Effector CD4-positive, alpha-beta T cell (primary cell): ENCODE data around the gene LAMB3.

ENCODE experiments used
- DNase-seq: peaks from one replicate; pipeline ENCODE4 v3.0.0-alpha.2; 2020

LAMB3 gene

DNA sequence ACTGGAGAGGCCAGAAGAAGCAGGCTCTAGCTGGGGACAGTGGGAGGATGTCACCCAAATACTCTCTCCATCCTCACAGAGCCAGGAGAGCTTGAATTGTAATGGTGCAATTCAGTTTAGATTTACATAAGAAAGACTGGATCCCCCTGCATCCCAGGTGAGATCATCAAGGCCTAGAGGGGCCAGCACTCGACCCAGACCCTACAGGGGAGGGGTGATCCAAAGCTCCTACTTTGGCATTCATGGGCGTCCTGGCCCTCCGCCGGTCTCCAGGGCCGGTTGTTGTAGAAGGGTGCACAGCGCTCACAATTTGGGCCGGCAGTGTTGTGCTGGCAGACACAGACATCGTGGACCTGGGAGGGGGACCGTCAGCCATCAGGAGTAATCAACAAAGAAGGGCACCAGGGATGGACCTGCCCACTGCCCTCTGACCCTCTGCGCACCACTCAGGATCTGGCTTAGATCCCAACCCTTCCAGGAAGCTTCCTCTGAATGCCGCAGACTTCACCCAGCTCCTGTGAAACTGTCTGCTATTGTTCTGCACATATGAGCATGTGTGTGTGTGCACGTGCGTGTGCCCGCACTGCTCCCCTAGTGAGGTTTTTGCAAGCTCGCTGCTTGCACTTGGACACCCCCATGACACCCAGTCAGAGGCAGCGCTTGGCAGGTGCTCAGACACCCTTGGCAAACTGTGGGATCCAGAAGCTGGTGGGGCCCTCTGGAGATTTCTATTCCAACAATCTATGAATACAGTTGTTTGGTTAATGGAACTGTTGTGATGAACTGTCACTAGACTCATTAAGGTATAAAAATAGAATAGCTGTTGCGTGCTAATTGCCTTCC, 21.6 kb downstream of the LAMB3 start:
- no peak for DNase-seq

DNA sequence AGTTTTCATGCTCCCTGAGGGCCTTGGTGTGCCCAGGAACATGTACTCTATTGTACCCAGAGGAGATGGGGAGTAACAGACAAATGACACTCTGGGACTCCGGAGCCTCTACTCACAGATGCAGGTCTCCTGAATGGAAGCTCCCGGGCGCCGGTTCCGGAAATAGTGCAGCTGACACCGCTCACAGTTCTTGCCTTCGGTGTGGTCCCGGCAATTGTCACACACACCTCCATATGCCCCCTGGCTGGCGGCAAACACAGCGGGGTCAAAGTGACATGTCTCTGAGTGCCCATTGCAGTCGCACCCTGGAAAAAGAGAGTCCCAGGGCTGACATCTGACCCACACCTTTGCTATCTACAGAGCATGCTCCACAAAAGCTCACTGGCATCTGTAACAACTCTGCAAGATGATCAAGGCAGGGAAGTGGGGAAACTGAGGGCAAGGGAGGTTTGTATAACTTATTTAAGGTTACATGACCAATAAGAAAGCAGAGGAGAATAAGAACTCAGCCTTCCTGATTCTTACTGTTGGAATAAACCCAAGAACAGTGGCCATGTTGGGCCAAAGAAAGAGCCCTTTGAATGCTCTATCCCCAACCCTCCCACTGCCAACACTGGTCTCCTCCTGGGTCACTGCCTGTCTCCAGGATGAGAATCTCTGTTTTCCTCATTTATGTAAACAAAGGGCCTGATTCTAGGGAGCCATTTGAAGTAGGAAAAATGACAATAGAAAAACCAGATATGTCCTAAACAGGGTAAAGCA, 22.4 kb downstream of the LAMB3 start:
- DNase-seq = no peak

DNA sequence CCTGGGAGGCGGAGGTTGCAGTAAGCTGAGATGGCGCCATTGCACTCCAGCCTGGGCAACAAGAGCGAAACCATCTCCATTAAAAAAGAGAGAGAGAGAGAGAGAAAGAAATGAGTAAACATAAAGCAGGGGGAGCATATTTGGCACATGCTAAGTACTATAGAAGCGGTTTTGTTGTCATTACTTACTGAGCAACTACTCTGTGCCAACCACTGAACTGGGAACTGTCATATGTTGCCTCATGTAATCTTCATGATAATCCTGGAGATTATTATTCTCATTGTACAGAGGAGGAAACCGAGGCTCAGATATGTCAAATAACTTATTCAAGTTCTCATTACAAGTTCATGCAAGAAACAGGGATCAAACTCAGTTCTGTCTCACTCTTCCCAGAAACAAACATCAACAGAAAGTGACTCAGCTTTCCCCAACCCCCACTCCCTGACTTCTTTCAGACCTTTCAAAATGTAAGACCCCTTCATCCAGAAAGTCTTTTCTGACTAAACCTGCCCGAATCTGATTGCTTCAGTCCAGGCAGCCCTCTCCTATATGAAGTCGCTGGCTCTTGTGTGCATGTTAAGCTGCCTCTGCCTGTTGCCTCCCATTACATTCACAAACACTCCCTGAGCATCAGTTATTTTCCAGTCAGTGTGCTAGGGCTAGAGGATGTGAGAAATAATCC, 23.5 kb downstream of the LAMB3 start:
- DNase-seq = no peak

GRCh38 chr1:209627732-209628196, 24.5 kb downstream of the LAMB3 start:
- DNase-seq = peak; percentile 58

- no peak for DNase-seq
These were observed 25.0 kb downstream of the LAMB3 start for GRCh38 chr1:209627027-209627731.

DNA sequence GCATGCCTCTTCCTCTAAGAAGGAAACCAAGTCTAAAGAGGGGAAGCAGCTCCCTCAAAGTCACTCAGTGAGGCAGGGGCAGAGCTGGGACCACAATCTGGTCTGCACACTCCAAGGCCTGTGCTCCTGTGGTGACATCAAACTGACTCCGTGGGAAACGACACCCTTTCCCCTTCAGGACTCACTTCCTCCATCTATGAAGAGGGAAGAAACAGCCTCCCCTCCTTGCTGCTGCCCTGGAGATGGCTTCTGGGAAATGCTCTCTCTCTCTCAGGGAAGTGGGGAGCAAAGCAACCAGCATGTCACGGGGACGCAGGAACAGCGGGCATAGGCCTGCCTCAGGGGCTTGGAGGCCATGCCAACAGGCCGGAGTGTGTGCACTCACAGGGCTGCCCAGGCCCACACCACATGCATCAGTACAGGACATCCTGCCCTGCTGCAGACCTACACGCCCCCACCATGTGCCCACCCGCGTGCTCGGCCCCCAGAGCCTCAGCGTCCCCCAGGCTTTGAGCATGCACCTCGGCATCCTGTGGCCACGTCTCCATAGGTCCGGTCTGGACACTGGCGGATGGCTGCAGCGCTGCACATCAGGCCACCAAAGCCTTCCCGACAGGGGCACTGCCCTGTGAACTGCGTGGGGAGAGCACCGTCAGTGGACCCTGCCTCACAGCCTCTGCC, 25.7 kb downstream of the LAMB3 start:
- no peak for DNase-seq

GRCh38 chr1:209625791-209626285, 26.4 kb downstream of the LAMB3 start:
- DNase-seq = no peak

- no peak for DNase-seq
These were observed 27.4 kb downstream of the LAMB3 start for GRCh38 chr1:209624558-209625549.

GRCh38 chr1:209622841-209623829, 29.1 kb downstream of the LAMB3 start:
- no peak for DNase-seq

GRCh38 chr1:209621741-209622655, 30.2 kb downstream of the LAMB3 start:
- DNase-seq = no peak

- no peak for DNase-seq
These were observed 30.9 kb downstream of the LAMB3 start for GRCh38 chr1:209621286-209621685.

DNA sequence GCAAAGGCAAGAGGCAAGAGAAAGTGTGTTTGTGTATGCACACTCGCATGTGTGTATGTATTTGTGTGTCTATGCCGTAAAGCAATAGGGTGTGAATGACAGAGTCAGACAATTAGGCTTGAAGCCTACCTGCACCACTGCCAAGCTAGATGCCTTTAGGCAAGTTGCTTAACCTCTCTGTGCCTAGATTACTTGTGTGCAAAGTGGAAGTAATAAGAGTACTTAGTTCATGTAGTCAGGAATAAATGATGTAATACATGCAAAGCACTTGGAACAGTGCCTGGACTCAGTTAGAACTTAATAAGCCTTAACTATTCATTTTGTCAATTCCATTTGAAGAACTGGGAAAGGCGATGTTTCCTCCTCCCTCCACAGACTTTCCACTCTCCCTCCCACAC, 31.7 kb downstream of the LAMB3 start:
- no peak for DNase-seq

DNA sequence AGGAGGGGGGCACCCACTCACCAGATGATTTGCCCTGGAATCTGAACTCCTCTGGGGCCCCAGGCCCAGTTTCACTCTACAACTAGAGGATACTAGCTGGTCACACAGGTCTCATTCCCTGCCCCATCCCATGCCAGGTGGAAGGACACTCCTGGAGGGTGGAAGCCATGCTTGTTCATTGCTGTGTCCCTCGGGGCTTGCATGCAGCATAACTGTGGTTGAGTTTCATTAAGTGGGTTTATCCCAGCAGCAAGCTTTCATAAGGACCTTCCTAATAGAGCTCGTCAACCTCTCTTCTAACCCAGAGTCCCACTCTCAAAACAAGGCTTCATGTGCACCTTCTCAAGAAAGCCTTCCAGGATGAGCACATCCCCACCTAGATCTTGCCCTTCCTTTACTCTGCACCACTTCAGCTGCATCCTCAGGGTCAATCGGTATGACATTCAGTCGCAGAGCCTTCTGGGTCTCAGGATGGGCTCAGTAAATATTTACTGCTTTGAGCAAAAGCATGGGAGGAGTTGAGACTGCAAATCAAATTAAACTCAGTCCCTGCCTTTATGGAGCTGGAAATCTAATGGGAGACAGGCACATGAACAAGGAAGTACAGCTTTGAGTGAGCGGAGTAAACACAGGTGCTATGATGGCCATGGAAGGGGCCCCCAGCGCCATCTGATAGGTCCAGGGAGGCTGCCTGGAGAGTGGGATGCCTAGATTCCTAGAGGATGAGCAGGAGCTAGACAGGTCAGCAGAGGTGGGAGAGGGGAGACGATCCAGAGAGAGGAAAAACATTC, 32.3 kb downstream of the LAMB3 start:
- no peak for DNase-seq

- DNase-seq = no peak
These were observed 33.3 kb downstream of the LAMB3 start for GRCh38 chr1:209618756-209619420.

GRCh38 chr1:209618291-209618690, 33.9 kb downstream of the LAMB3 start:
- no peak for DNase-seq

DNA sequence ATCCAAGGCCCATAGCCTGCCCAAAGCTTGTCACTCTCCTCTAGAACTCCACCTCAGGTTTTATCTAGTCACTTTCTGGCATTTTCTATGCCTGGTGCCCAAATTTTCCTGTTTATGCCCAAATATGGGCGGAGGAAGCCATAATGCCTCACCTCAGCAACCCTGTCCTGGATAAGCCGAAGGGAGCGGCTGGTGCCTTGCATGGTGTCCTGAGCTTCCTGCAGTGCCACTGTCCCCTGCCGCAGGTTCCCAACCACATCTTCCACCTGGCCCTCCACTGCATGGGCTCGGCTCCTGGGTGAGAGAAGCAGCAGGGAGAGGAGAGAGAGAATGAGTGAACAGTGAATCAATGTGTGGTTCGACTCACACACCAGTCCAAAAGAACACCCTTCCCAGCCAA, 34.5 kb downstream of the LAMB3 start:
- DNase-seq = no peak
